GM19328 (cell line): ENCODE results near the gene MRGPRX3.
"Not testable (repeated sequence)": the region's sequence is repeated elsewhere in the genome, so short reads cannot be mapped to it uniquely, and the experiment has no call there.

ENCODE experiments used
- ATAC-seq: cut with Tn5 transposase; IDR thresholded peaks from one replicate; pipeline ENCODE4 v1.9.1; 2021; ENCODE audit warnings: mild to moderate bottlenecking, moderate library complexity; ENCODE audit not compliant: unreplicated experiment

The MRGPRX3 gene

GRCh38 chr11:18132341-18132740 is at the start of gene MRGPRX3:
MRGPRX3 (plus strand) TSS chr11:18132571; CDS start chr11:18137203, 4,632 bp downstream.
- no peak for ATAC-seq

- ATAC-seq, result no peak
These were observed 44.0 kb upstream of the MRGPRX3 start for GRCh38 chr11:18088366-18088765.

GRCh38 chr11:18088966-18089365 is 43.4 kb upstream of the MRGPRX3 start:
- ATAC-seq, result no peak

GRCh38 chr11:18091731-18092130 is 40.6 kb upstream of the MRGPRX3 start:
- ATAC-seq, result no peak

- ATAC-seq, result no peak
These were observed 38.4 kb upstream of the MRGPRX3 start for GRCh38 chr11:18093959-18094358.

GRCh38 chr11:18100926-18101656 is 31.3 kb upstream of the MRGPRX3 start:
- no peak for ATAC-seq

GRCh38 chr11:18105086-18105801 is 27.1 kb upstream of the MRGPRX3 start:
- no peak for ATAC-seq

- ATAC-seq, result peak; percentile 89
These were observed 26.4 kb upstream of the MRGPRX3 start, which contains the start of gene SAAL1 for GRCh38 chr11:18105802-18106574. SAAL1 (minus strand) TSS chr11:18106082; CDS start chr11:18106041, 41 bp downstream.

- no peak for ATAC-seq
These were observed 25.7 kb upstream of the MRGPRX3 start for GRCh38 chr11:18106688-18107087.

- no peak for ATAC-seq
These were observed 24.1 kb upstream of the MRGPRX3 start for GRCh38 chr11:18108254-18108653.

GRCh38 chr11:18111005-18111404 is 21.4 kb upstream of the MRGPRX3 start:
- ATAC-seq, result no peak

- peak; percentile 80 for ATAC-seq
These were observed 16.8 kb upstream of the MRGPRX3 start for GRCh38 chr11:18115360-18116127.

- not testable (repeated sequence) for ATAC-seq
These were observed 11.0 kb upstream of the MRGPRX3 start for GRCh38 chr11:18121331-18121828.

- ATAC-seq, result not testable (repeated sequence)
These were observed 1.3 kb upstream of the MRGPRX3 start for GRCh38 chr11:18131115-18131514.

- ATAC-seq, result no peak
These were observed 2.9 kb downstream of the MRGPRX3 start for GRCh38 chr11:18135308-18135707.

- no peak for ATAC-seq
These were observed 4.9 kb downstream of the MRGPRX3 start for GRCh38 chr11:18137186-18137800.

- ATAC-seq, result no peak
These were observed 7.8 kb downstream of the MRGPRX3 start for GRCh38 chr11:18140145-18140544.

GRCh38 chr11:18144243-18144642 is 11.9 kb downstream of the MRGPRX3 start:
- no peak for ATAC-seq

- ATAC-seq, result no peak
These were observed 12.7 kb downstream of the MRGPRX3 start for GRCh38 chr11:18145025-18145424.

- no peak for ATAC-seq
These were observed 13.5 kb downstream of the MRGPRX3 start for GRCh38 chr11:18145837-18146236.
